B cell (primary cell): ENCODE data around the gene GRXCR2. TPM values are rescaled to one million over a fixed set of nuclear protein-coding genes. Genes with fewer than 3 reads are reported as not detected.

Experiments
- ATAC-seq: fragments of 200-7000 bp; cut with Tn5 transposase; one replicate; pipeline ENCODE4 v1.10.0; 2021; ENCODE audit warnings: low read depth, mild to moderate bottlenecking, moderate number of reproducible peaks, moderate library complexity
- CTCF ChIA-PET: fragments of 350-600 bp; sonication (Branson Sonifier 250); formaldehyde crosslinking; loops from one replicate; lab custom pipeline; 2021; ENCODE audit warnings: antibody characterized with exemption, inconsistent platforms; lab: Charles Lee
- POLR2A ChIA-PET: fragments of 350-600 bp; sonication (Branson Sonifier 250); formaldehyde crosslinking; loops from one replicate; lab custom pipeline; 2021; ENCODE audit warnings: antibody characterized with exemption; lab: Charles Lee
- DNase-seq: peaks from one replicate; pipeline ENCODE4 v3.0.0; 2013
- H2AFZ ChIP-seq: 2 replicates; pipeline ENCODE4 v1.6.1; 2012; ENCODE audit warnings: mild to moderate bottlenecking, low read depth, low read length; ENCODE audit not compliant: insufficient read depth, poor library complexity, severe bottlenecking
- H3K27ac ChIP-seq, 2 donors: 1 replicate in 1 of 2; 2 replicates in 1 of 2; pipeline ENCODE4 v1.5.1; 2012 to 2013; ENCODE audit warnings: low read length in 2 of 2, mild to moderate bottlenecking in 2 of 2, moderate library complexity in 1 of 2
- H3K27me3 ChIP-seq, 4 experiments: fragments of 200-600 bp in 1 of 4; sonication (generic) in 1 of 4; replicated peaks in 1 of 4; 1 replicate in 2 of 4; 2 replicates in 2 of 4; pipeline versions ENCODE4 v1.6.1 to v1.7.0; 2013 to 2016; ENCODE audit warnings: low read length in 3 of 4, mild to moderate bottlenecking in 2 of 4, mixed read lengths in 1 of 4, moderate library complexity in 1 of 4; ENCODE audit not compliant: insufficient read depth in 4 of 4, control insufficient read depth in 3 of 4; ENCODE audit errors: control extremely low read depth in 1 of 4
- H3K36me3 ChIP-seq, 2 experiments: replicated peaks in 1 of 2; 1 replicate in 1 of 2; 2 replicates in 1 of 2; pipeline versions ENCODE4 v1.6.1 to v1.7.1; 2013; ENCODE audit warnings: low read length in 1 of 2; ENCODE audit not compliant: insufficient read depth in 2 of 2, control insufficient read depth in 1 of 2; ENCODE audit errors: control extremely low read depth in 1 of 2, extremely low read depth in 1 of 2
- H3K4me1 ChIP-seq, 2 donors: fragments of 200-600 bp in 1 of 2; sonication (generic) in 1 of 2; 1 replicate in 1 of 2; 2 replicates in 1 of 2; pipeline versions ENCODE4 v1.5.1 to v1.6.1; 2013 to 2017; ENCODE audit warnings: low read length in 2 of 2; ENCODE audit not compliant: control insufficient read depth in 2 of 2, insufficient read depth in 2 of 2
- H3K4me2 ChIP-seq: replicated peaks from 2 replicates; pipeline ENCODE3; 2012; ENCODE audit warnings: mild to moderate bottlenecking, low read depth, low read length; ENCODE audit not compliant: poor library complexity, severe bottlenecking
- H3K4me3 ChIP-seq, 5 experiments: fragments of 200-600 bp in 1 of 5; sonication (generic) in 1 of 5; 1 replicate in 3 of 5; 2 replicates in 2 of 5; pipeline versions ENCODE4 v1.5.1 to v1.7.0; 2011 to 2016; ENCODE audit warnings: low read length in 4 of 5, mild to moderate bottlenecking in 4 of 5, low read depth in 2 of 5, control low read depth in 1 of 5, moderate library complexity in 1 of 5; ENCODE audit not compliant: insufficient read depth in 1 of 5; ENCODE audit errors: control extremely low read depth in 1 of 5, extremely low read depth in 1 of 5
- H3K79me2 ChIP-seq: fragments of 200-600 bp; sonication (generic); one replicate; pipeline ENCODE4 v1.6.0; 2016; ENCODE audit warnings: low read length; ENCODE audit not compliant: control insufficient read depth, insufficient read depth
- H3K9ac ChIP-seq: fragments of 200-600 bp; sonication (generic); 2 replicates; pipeline ENCODE4 v1.6.1; 2017; ENCODE audit warnings: mild to moderate bottlenecking, low read length, moderate library complexity
- H3K9me3 ChIP-seq, 3 donors: one replicate each; pipeline versions ENCODE4 v1.6.1 to v1.7.1; 2013; ENCODE audit warnings: low read length in 2 of 3; ENCODE audit not compliant: control insufficient read depth in 2 of 3, insufficient read depth in 1 of 3; ENCODE audit errors: control extremely low read depth in 1 of 3
- H4K20me1 ChIP-seq: 2 replicates; pipeline ENCODE4 v1.6.0; 2012; ENCODE audit warnings: mild to moderate bottlenecking, low read length; ENCODE audit not compliant: insufficient read depth, control insufficient read depth, poor library complexity, severe bottlenecking
- H3K27ac Mint-ChIP-seq: one replicate; pipeline ENCODE4 v1.8.0; 2021; ENCODE audit warnings: mixed read lengths
- H3K27me3 Mint-ChIP-seq: one replicate; pipeline ENCODE4 v1.8.0; 2021; ENCODE audit warnings: mixed read lengths
- H3K4me1 Mint-ChIP-seq: one replicate; pipeline ENCODE4 v1.8.0; 2021; ENCODE audit warnings: mixed read lengths
- H3K4me3 Mint-ChIP-seq: one replicate; pipeline ENCODE4 v1.8.0; 2021; ENCODE audit warnings: mixed read lengths
- H3K9me3 Mint-ChIP-seq: one replicate; pipeline ENCODE4 v1.8.0; 2022; ENCODE audit warnings: mixed read lengths; ENCODE audit not compliant: insufficient read depth
- EZH2 ChIP-seq: IDR thresholded peaks from 2 replicates; pipeline ENCODE4 v1.6.1; 2012; ENCODE audit warnings: borderline replicate concordance, low read depth, mild to moderate bottlenecking, moderate library complexity, low read length; ENCODE audit not compliant: insufficient read depth, poor library complexity, severe bottlenecking
- WGBS: methylation state at CpG from one replicate; pipeline ENCODE4 v1.1.5; 2013; ENCODE audit warnings: missing lambda C conversion rate; ENCODE audit not compliant: insufficient coverage; 5-methylcytosine and 5-hydroxymethylcytosine counted together
- intact Hi-C: fragments of 100-400 bp; cut with micrococcal nuclease; formaldehyde crosslinking; loops from one replicate; pipeline ENCODE4 v1.10.0; 2022
- polyA plus RNA-seq: library from polyadenylated mRNA; depleted of rRNA; stranded (reverse); fragments of >200 nt; gene quantifications from 2 replicates; pipeline ENCODE4 v1.2.3, GENCODE V29; 2012
- total RNA-seq, 2 donors: library from RNA; stranded (reverse); fragments of 120-200 nt in 1 of 2; gene quantifications; 1 replicate in 1 of 2; 2 replicates in 1 of 2; pipeline versions ENCODE4 v1.2.3 to v1.2.4, GENCODE V29; 2013 to 2022
- TF ChIP-seq, protein P1 (sequence below): fragments of 200-600 bp; IDR thresholded peaks from one replicate; pipeline ENCODE4 v1.8.0; 2022; ENCODE audit warnings: antibody characterized with exemption, mild to moderate bottlenecking

GRXCR2 gene
- total and polyA plus RNA-seq, 2 donors (not counting 1 experiment from before 2014, with no cell fraction given) = not detected

GRCh38 chr5:145908206-145908960, 35.6 kb upstream of the GRXCR2 start:
- H3K4me2 ChIP-seq = no peak overlapping the region
- H3K4me3 ChIP-seq = no peak overlapping the region
- Mint-ChIP-seq H3K27me3 (peaks cover 7% of the 10 kb centered on the region), H3K27ac (no peak overlapping the region), H3K4me3 (no peak overlapping the region), H3K9me3 (no peaks in the 10 kb centered on the region), H3K4me1 (no peaks in the 10 kb centered on the region)
- DNase-seq = no peak
- no peaks in the 10 kb centered on the region for H3K4me1 ChIP-seq
- no peak for TF ChIP-seq EZH2
- TF ChIP-seq, protein P1, sequence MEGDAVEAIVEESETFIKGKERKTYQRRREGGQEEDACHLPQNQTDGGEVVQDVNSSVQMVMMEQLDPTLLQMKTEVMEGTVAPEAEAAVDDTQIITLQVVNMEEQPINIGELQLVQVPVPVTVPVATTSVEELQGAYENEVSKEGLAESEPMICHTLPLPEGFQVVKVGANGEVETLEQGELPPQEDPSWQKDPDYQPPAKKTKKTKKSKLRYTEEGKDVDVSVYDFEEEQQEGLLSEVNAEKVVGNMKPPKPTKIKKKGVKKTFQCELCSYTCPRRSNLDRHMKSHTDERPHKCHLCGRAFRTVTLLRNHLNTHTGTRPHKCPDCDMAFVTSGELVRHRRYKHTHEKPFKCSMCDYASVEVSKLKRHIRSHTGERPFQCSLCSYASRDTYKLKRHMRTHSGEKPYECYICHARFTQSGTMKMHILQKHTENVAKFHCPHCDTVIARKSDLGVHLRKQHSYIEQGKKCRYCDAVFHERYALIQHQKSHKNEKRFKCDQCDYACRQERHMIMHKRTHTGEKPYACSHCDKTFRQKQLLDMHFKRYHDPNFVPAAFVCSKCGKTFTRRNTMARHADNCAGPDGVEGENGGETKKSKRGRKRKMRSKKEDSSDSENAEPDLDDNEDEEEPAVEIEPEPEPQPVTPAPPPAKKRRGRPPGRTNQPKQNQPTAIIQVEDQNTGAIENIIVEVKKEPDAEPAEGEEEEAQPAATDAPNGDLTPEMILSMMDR = no peak
- no peaks in the 10 kb centered on the region for H3K27me3 ChIP-seq
- intact Hi-C loops = no loop called here
- ChIA-PET CTCF (no interaction called here), POLR2A (no interaction called here)
- H3K36me3 ChIP-seq = no peaks in the 10 kb centered on the region
- H2AFZ ChIP-seq = no peak overlapping the region
- no peaks in the 10 kb centered on the region for H3K79me2 ChIP-seq
- no peak for ATAC-seq
- H3K27ac ChIP-seq = no peak overlapping the region
- 94% methylated on average over 2 of the region's 3 CpGs for WGBS
- H3K9ac ChIP-seq = no peak overlapping the region
- H4K20me1 ChIP-seq = no peaks in the 10 kb centered on the region
- H3K9me3 ChIP-seq = no peaks in the 10 kb centered on the region

DNA sequence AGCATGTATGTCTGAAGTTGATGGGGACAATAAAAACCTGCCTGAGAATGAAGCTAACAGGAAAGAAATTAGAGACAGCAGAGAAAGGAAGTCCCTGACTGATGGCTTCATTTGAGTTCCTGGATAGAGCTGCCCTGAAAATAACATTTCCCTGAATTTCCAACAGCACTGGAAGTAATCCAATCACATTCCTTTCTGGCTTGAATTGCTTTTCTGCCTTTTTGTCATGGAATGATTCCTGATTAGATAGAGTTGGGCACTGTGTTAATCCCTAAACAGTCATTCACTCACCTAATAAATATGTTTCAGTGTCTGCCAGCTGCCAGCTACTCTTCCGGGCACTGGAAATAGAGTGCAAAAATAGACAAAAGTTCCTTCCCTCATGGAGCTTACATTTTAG, 33.6 kb upstream of the GRXCR2 start:
- Histone ChIP-seq H2AFZ (no peak overlapping the region), H3K27me3 (no peaks in the 10 kb centered on the region), H3K36me3 (no peaks in the 10 kb centered on the region), H3K4me1 (no peaks in the 10 kb centered on the region), H3K4me2 (no peak overlapping the region), H3K9me3 (no peaks in the 10 kb centered on the region), H3K27ac (no peak overlapping the region), H3K4me3 (no peak overlapping the region), H3K79me2 (no peaks in the 10 kb centered on the region), H4K20me1 (no peaks in the 10 kb centered on the region), H3K9ac (no peak overlapping the region)
- DNase-seq (no peak), ATAC-seq (no peak)
- Mint-ChIP-seq H3K27ac (no peak overlapping the region), H3K4me3 (no peak overlapping the region), H3K4me1 (no peaks in the 10 kb centered on the region), H3K27me3 (peaks cover 7% of the 10 kb centered on the region), H3K9me3 (no peaks in the 10 kb centered on the region)
- WGBS = no CpG with 5 or more reads among the region's 1 CpG
- intact Hi-C loops = no loop called here
- POLR2A ChIA-PET = no interaction called here
- no peak for TF ChIP-seq EZH2
- TF ChIP-seq, protein P1 = no peak
- CTCF ChIA-PET = no interaction called here
